ENCODE measurements around the gene ZMYM5. TPM values are rescaled to one million over a fixed set of nuclear protein-coding genes. Genes with fewer than 3 reads are reported as not detected.

Gene ZMYM5
- total and polyA plus RNA-seq, 2 of the 13 experiments (the other 11 are each of a cell fraction or from before 2014, with no cell fraction given): 7.8 to 9.4 TPM

DNA sequence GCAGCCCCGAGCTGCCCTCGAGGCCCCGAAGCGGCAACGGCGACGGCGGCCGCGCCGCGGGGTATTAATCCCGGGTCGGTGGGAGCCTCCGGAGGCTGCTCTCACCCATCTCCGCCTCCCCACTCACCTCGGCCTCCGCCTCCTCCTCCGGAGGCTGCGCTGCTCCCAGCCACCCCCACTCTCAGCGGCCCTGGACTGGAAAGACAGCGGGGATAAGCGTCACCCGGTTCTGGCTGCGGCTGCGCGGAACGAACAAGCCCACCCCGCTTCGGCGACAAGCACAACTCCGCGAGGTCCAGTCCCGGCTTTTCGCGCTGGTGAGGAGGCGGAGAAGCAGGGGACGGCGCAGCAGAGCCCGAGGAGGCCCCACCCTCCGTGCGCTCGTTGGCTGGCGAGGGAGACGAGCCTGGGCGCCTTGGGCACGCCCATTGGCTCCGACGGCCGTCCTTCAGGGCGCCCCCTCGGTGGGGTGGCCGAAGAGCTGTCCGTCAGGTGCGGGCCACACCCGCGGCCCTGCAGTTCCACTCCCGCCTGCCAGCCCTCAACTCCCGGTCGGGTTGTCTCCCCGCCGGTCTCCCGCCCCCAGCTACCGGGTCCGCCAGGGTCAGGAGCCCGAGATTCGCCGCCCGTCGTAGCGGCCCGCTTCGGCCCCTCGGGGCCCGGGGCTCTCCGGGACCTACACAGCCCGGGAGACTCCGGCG is at the start of gene ZMYM5 (continued):
- peak; percentile 31; the same call in 1 of the 2 replicates for TF ChIP-seq IKZF5 (CRISPR knock-in tag; IDR thresholded peaks at IDR 0.05)
- no peak for TF ChIP-seq CSRNP2 (CRISPR knock-in tag; conservative IDR thresholded peaks at IDR 0.05; ENCODE audit: low read depth)
- no peak for TF ChIP-seq CCAR2 (optimal IDR thresholded peaks at IDR 0.05; ENCODE audit: low read depth, low read length)
- TF ChIP-seq, protein P1, sequence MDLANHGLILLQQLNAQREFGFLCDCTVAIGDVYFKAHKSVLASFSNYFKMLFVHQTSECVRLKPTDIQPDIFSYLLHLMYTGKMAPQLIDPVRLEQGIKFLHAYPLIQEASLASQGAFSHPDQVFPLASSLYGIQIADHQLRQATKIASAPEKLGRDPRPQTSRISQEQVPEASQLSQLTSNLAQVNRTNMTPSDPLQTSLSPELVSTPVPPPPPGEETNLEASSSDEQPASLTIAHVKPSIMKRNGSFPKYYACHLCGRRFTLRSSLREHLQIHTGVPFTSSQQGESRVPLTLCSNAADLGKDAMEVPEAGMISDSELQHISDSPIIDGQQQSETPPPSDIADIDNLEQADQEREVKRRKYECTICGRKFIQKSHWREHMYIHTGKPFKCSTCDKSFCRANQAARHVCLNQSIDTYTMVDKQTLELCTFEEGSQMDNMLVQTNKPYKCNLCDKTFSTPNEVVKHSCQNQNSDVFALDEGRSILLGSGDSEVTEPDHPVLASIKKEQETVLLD (CRISPR knock-in tag; IDR thresholded peaks at IDR 0.05; ENCODE audit: low read depth): peak; percentile 74; the same call in 1 of the 2 replicates
- no peak for TF ChIP-seq ZBTB34 (CRISPR knock-in tag; IDR thresholded peaks at IDR 0.05)
- TF ChIP-seq ZNF577 (CRISPR knock-in tag; IDR thresholded peaks at IDR 0.05; ENCODE audit: borderline replicate concordance, low read depth): no peak
- no peak for TF ChIP-seq SRF (IDR thresholded peaks at IDR 0.05; ENCODE audit: low read depth, low read length)
- TF ChIP-seq AGO1 (IDR thresholded peaks at IDR 0.05; ENCODE audit: low read depth, low read length, poor library complexity, severe bottlenecking): no peak
- TF ChIP-seq ZNF441 (CRISPR knock-in tag; IDR thresholded peaks at IDR 0.05; ENCODE audit: borderline replicate concordance): peak; percentile 99
- TF ChIP-seq KDM5A (IDR thresholded peaks at IDR 0.05; ENCODE audit: borderline replicate concordance, low read length): no peak
- TF ChIP-seq XBP1 (CRISPR knock-in tag; IDR thresholded peaks at IDR 0.05): no peak
- TF ChIP-seq KLF13 (CRISPR knock-in tag; IDR thresholded peaks at IDR 0.05): no peak
- no peak for TF ChIP-seq MZF1 (CRISPR knock-in tag; IDR thresholded peaks at IDR 0.05; ENCODE audit: borderline replicate concordance)
- no peak for TF ChIP-seq BRCA1 (CRISPR knock-in tag; IDR thresholded peaks at IDR 0.05)
- no peak for TF ChIP-seq ZNF496 (CRISPR knock-in tag; IDR thresholded peaks at IDR 0.05; ENCODE audit: insufficient replicate concordance)
- TF ChIP-seq ZFP36L1 (CRISPR knock-in tag; IDR thresholded peaks at IDR 0.05): no peak
- no peak for TF ChIP-seq STAT6 (CRISPR knock-in tag; IDR thresholded peaks at IDR 0.05; ENCODE audit: borderline replicate concordance)
- TF ChIP-seq SOX5 (CRISPR knock-in tag; IDR thresholded peaks at IDR 0.05; ENCODE audit: borderline replicate concordance): peak; percentile 32; the same call in 1 of the 2 replicates
- TF ChIP-seq NAIF1 (CRISPR knock-in tag; IDR thresholded peaks at IDR 0.05; ENCODE audit: borderline replicate concordance): no peak
- TF ChIP-seq POGZ (CRISPR knock-in tag; IDR thresholded peaks at IDR 0.05): no peak
- TF ChIP-seq NR3C1 (CRISPR knock-in tag; IDR thresholded peaks at IDR 0.05): no peak

All from HepG2 (cell line).